Caco-2 (cell line): ENCODE data around the gene DPPA2. TPM values are rescaled to one million over a fixed set of nuclear protein-coding genes. Genes with fewer than 3 reads are reported as not detected.

ENCODE experiments used
- BruUV-seq: library from RNA; stranded (reverse); fragments of 400-500 nt; replicated peaks from 2 replicates; lab custom pipeline; 2021; lab: Mats Ljungman, UMichigan
- CTCF ChIA-PET: fragments of 300-600 bp; sonication (Branson Sonifier 250); formaldehyde crosslinking; loops from one replicate; lab custom pipeline; 2022; ENCODE audit warnings: antibody characterized with exemption; lab: Charles Lee
- POLR2A ChIA-PET: fragments of 300-600 bp; sonication (Branson Sonifier 250); formaldehyde crosslinking; loops from one replicate; lab custom pipeline; 2022; ENCODE audit warnings: antibody characterized with exemption; lab: Charles Lee
- DNase-seq, 2 experiments: peaks; one replicate each; pipeline versions ENCODE4 v3.0.0 to v3.0.0-alpha.2; 2020 to 2022
- H3K27me3 ChIP-seq: replicated peaks from 2 replicates; pipeline ENCODE4 v1.6.0; 2011; ENCODE audit warnings: low read length; ENCODE audit not compliant: control insufficient read depth, insufficient read depth
- H3K36me3 ChIP-seq: 2 replicates; pipeline ENCODE4 v1.5.1; 2011; ENCODE audit warnings: low read length; ENCODE audit not compliant: control insufficient read depth, insufficient read depth
- H3K4me1 ChIP-seq: fragments of 250-450 bp; sonication (Bioruptor Pico); 2 replicates; pipeline ENCODE4 v1.5.1; 2020; ENCODE audit warnings: mild to moderate bottlenecking
- H3K4me3 ChIP-seq: 2 replicates; pipeline ENCODE4 v1.5.1; 2011; ENCODE audit warnings: low read depth, mild to moderate bottlenecking, control low read depth, low read length
- H3K9me3 ChIP-seq: fragments of 250-450 bp; sonication (Bioruptor Pico); 2 replicates; pipeline ENCODE4 v1.5.1; 2020; ENCODE audit warnings: mild to moderate bottlenecking, moderate library complexity
- H3K27ac Mint-ChIP-seq: one replicate; pipeline ENCODE4 v1.8.0; 2022; ENCODE audit warnings: mixed read lengths; ENCODE audit not compliant: unreplicated experiment
- H3K27me3 Mint-ChIP-seq: one replicate; pipeline ENCODE4 v1.8.0; 2022; ENCODE audit warnings: mixed read lengths; ENCODE audit not compliant: insufficient read depth, unreplicated experiment
- H3K36me3 Mint-ChIP-seq: one replicate; pipeline ENCODE4 v1.8.0; 2022; ENCODE audit warnings: mild to moderate bottlenecking, mixed read lengths; ENCODE audit not compliant: insufficient read depth, unreplicated experiment
- H3K4me1 Mint-ChIP-seq: one replicate; pipeline ENCODE4 v1.8.0; 2022; ENCODE audit warnings: low read depth, mixed read lengths; ENCODE audit not compliant: unreplicated experiment
- H3K4me3 Mint-ChIP-seq: one replicate; pipeline ENCODE4 v1.8.0; 2022; ENCODE audit warnings: mild to moderate bottlenecking, moderate library complexity, mixed read lengths; ENCODE audit not compliant: unreplicated experiment
- H3K9me3 Mint-ChIP-seq: one replicate; pipeline ENCODE4 v1.8.0; 2022; ENCODE audit warnings: mixed read lengths; ENCODE audit not compliant: unreplicated experiment
- CTCF ChIP-seq, 2 experiments: fragments of 200-600 bp in 1 of 2; IDR thresholded peaks; 1 replicate in 1 of 2; 2 replicates in 1 of 2; pipeline versions ENCODE4 v1.5.1 to v1.8.0; 2011 to 2022; ENCODE audit warnings: antibody characterized with exemption in 1 of 2, control low read depth in 1 of 2, inconsistent platforms in 1 of 2, low read depth in 1 of 2, low read length in 1 of 2, mild to moderate bottlenecking in 1 of 2, moderate library complexity in 1 of 2; ENCODE audit not compliant: insufficient read depth in 1 of 2, severe bottlenecking in 1 of 2, unreplicated experiment in 1 of 2
- intact Hi-C: fragments of 100-400 bp; cut with micrococcal nuclease; formaldehyde crosslinking; loops from one replicate; pipeline ENCODE4 v1.10.0; 2022; ENCODE audit not compliant: unreplicated experiment
- total RNA-seq: library from RNA; stranded (reverse); gene quantifications from 2 replicates; pipeline ENCODE4 v1.2.3, GENCODE V29; 2022

DPPA2 gene
- total RNA-seq, 1 experiment from 2014 or later: not detected

- no peaks in the 10 kb centered on the region for H3K4me1 ChIP-seq
- intact Hi-C loops: no loop called here
- Mint-ChIP-seq H3K36me3 (no peaks in the 10 kb centered on the region), H3K27me3 (no peaks in the 10 kb centered on the region), H3K27ac (no peak overlapping the region), H3K4me3 (no peak overlapping the region), H3K9me3 (no peaks in the 10 kb centered on the region), H3K4me1 (no peaks in the 10 kb centered on the region)
- DNase-seq: no peak
- POLR2A ChIA-PET: no interaction called here
- H3K9me3 ChIP-seq: no peaks in the 10 kb centered on the region
- CTCF ChIA-PET: no interaction called here
- H3K27me3 ChIP-seq: no peaks in the 10 kb centered on the region
- no peak overlapping the region for H3K4me3 ChIP-seq
- no peak for TF ChIP-seq CTCF (IDR thresholded peaks at IDR 0.05; ENCODE audit: insufficient read depth in 1 of 2, low read depth in 1 of 2, low read length in 1 of 2, severe bottlenecking in 1 of 2, unreplicated experiment in 1 of 2)
- H3K36me3 ChIP-seq: no peaks in the 10 kb centered on the region
- no TSS peak for BruUV-seq
Observed at GRCh38 chr3:109268181-109268580, 48.1 kb downstream of the DPPA2 start.

GRCh38 chr3:109265295-109265694, 51.0 kb downstream of the DPPA2 start:
- no TSS peak for BruUV-seq
- no peak overlapping the region for H3K4me3 ChIP-seq
- H3K27ac Mint-ChIP-seq: no peak overlapping the region
- no peaks in the 10 kb centered on the region for H3K27me3 Mint-ChIP-seq
- no peaks in the 10 kb centered on the region for H3K9me3 ChIP-seq
- no peak for TF ChIP-seq CTCF (IDR thresholded peaks at IDR 0.05; ENCODE audit: insufficient read depth in 1 of 2, low read depth in 1 of 2, low read length in 1 of 2, severe bottlenecking in 1 of 2, unreplicated experiment in 1 of 2)
- H3K4me3 Mint-ChIP-seq: no peak overlapping the region
- H3K27me3 ChIP-seq: no peaks in the 10 kb centered on the region
- CTCF ChIA-PET: no interaction called here
- intact Hi-C loops: no loop called here
- H3K36me3 ChIP-seq: no peaks in the 10 kb centered on the region
- H3K4me1 Mint-ChIP-seq: no peaks in the 10 kb centered on the region
- POLR2A ChIA-PET: no interaction called here
- no peaks in the 10 kb centered on the region for H3K4me1 ChIP-seq
- H3K9me3 Mint-ChIP-seq: no peaks in the 10 kb centered on the region
- no peaks in the 10 kb centered on the region for H3K36me3 Mint-ChIP-seq
- no peak for DNase-seq

- no peak for TF ChIP-seq CTCF (IDR thresholded peaks at IDR 0.05; ENCODE audit: insufficient read depth in 1 of 2, low read depth in 1 of 2, low read length in 1 of 2, severe bottlenecking in 1 of 2, unreplicated experiment in 1 of 2)
- H3K27me3 ChIP-seq: no peaks in the 10 kb centered on the region
- H3K4me3 ChIP-seq: no peak overlapping the region
- ChIA-PET CTCF (no interaction called here), POLR2A (no interaction called here)
- Mint-ChIP-seq H3K4me3 (no peak overlapping the region), H3K9me3 (no peaks in the 10 kb centered on the region), H3K36me3 (no peaks in the 10 kb centered on the region), H3K27me3 (no peaks in the 10 kb centered on the region), H3K27ac (no peak overlapping the region), H3K4me1 (no peaks in the 10 kb centered on the region)
- DNase-seq: no peak
- no TSS peak for BruUV-seq
- no peaks in the 10 kb centered on the region for H3K4me1 ChIP-seq
- H3K36me3 ChIP-seq: no peaks in the 10 kb centered on the region
- intact Hi-C loops: no loop called here
- no peaks in the 10 kb centered on the region for H3K9me3 ChIP-seq
Observed at GRCh38 chr3:109257269-109257668, 59.0 kb downstream of the DPPA2 start.
